HPDE6-E6E7 (cell line): ENCODE results near the gene CSPG4.
"Not testable (repeated sequence)": the region's sequence is repeated elsewhere in the genome, so short reads cannot be mapped to it uniquely, and the experiment has no call there.

ENCODE experiments used
- DNase-seq: peaks from one replicate; pipeline ENCODE4 v3.0.0; 2011; ENCODE audit warnings: missing footprints; ENCODE audit errors: extremely low spot score

The CSPG4 gene

DNA sequence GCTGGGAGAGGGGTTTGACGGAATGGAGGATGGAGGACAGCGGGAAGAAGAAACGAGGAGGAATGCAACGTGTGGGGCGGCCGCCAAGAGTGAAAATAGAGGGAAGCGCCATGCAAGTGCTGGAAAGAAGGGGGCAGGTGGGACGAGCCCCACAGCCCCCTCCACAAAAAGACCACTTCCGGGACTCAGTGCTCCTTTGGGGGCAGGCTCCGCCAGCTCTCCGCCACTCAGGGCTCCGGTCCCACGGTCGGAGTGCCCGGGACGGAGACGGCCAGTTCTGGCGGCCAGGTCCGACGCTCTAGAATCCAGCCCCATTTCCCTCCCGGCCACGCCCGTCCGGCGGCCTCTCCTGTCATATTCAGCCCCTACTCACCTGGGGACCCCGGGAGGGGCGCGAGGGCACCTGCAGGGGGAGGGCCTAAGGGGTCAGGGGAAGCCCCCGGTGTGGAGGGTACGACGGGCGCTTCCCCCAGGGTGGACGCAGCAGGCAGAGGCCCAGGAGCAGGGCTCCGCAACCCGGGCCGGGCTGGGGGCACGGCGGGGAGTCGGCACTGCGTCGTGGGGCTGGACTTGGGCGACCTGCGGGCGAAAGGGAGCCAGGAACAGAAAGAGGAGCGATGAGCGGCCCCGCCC, 25.5 kb upstream of the CSPG4 start:
- DNase-seq = no peak

DNA sequence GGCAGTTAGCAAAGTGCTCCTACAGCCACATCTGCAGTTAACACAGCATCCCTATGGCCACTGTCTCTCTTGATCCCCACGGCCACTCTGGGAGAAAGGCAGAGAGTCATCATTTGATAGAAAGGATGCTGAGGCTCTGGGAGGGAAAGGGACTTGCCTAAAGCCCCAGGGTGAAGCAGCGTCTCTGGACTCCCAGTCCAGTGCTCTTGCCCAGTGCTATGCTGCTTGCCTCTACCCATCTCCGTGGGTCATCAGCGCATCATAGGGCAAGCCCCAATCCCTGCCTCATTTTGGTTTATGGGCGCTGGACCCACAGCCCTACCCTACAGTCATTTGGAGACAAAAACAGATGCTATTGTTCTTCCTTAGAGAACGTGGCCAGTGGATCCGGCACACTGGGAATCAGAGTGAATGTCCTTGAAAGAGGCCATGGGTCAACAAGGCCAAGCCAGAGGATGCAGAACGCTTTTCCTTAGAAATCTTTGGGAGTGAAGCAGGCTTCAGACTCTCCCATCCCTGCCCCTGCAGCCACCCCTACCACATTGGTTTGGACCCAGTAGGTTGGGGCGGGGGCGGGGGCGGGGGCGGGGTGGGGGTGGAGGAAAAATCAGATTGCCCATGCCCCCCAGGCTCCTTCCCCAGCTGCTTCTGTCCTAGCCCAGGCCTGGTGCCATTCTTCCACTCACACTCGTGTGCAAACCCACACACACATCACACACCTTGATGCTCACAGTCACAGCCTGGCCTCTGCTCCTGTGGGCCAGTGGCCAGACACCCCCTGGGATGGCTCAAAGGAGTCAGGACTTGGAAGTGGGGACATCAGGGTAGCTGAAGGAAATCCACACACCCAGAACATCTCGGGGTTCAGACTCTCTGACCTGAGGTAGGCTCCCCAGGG, 24.7 kb upstream of the CSPG4 start:
- not testable (repeated sequence) for DNase-seq

DNA sequence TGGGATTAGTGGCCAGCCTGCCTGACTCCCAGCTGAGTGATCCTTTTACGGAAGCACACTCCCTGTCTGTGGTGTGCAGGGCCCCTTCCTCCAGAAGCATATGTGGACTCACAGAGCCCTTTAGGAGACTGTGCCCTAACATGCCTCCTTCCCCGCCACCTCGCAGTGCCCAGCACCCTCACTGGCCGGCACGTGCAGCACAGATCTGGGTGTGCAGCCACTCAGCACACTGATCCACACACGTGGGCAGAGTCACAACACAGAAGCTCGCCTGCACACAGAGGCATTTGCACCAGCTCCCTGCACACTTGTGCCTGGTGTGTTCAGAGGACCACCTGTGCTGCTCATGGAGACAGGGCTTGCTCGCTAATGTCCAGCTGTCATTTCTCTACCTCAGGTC, 23.6 kb upstream of the CSPG4 start:
- DNase-seq = no peak

DNA sequence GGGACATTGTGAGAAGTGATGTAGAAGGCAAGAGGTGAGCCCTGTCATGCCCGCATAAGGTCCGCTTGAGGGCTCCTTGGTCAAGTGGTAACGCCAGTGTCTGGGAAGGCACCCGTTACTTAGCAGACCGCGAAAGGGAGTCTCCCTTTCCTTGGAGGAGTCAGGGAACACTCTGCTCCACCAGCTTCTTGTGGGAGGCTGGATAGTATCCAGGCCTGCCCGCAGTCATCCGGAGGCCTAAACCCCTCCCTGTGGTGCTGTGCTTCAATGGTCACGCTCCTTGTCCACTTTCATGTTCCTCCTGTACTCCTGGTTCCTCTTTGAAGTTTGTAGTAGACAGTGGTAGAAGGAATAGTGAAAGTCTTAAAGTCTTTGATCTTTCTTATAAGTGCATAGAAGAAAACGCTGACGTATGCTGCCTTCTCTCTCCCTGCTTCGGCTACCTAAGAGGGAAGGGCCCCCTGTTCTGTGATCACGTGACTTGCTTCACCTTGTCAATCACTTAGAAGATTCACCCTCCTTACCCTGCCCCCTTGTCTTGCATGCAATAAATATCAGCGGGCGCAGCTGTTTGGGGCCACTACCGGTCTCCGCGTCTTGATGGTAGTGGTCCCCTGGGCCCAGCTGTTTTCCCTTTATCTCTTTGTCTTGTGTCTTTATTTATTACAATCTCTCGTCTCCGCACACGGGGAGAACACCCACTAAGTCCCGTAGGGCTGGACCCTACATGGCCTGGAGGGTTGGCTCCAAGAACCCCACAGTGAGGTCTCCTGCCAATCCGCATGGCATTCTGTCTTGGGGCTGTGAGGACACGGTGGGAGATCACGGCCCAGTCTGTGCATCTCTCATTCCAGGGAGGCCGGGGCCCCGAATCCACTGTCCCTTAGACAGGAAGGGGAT, 22.5 kb upstream of the CSPG4 start:
- DNase-seq = not testable (repeated sequence)

DNA sequence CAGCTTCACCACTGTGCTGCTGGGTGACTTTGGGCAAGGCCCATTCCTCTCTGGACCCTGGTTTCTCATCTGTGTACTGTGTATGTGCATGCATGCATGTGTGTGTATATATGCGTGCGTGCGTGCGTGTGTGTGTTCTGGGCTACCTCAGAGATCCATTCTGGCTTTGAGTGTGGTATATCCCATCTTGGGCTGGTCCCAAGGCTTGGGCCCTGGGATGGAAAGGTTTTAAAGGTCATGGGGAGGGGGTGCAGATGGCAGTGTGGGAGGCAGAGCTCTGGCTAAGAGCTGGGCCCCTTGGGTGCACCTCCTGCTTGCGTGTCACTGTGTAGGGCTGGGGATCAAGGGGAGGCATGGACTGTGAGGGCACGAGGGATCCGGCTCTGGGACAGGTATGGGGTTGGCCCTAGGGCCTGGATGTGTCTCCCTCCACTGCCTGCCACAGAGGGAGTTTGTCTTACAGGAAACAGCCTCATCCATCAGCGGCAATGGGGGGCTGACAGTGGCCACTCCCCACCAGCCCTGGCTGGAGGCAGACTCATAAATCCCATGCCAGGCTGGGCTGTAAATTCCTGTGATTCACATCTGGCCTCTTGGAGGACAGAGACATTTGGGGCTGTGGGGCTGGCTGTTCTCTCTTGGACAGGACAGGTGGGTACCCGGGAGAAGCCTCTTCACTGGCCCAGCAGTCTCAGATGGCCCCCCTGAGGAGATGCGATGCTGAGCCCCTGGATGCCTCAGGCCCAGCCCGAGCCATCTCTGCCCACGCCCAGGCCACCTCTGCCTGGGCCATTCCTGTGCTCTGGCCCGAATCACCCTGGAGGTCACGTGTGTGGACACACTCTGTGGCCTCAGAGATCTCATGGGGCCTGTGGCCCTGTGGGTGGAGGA, 21.4 kb upstream of the CSPG4 start:
- no peak for DNase-seq

DNA sequence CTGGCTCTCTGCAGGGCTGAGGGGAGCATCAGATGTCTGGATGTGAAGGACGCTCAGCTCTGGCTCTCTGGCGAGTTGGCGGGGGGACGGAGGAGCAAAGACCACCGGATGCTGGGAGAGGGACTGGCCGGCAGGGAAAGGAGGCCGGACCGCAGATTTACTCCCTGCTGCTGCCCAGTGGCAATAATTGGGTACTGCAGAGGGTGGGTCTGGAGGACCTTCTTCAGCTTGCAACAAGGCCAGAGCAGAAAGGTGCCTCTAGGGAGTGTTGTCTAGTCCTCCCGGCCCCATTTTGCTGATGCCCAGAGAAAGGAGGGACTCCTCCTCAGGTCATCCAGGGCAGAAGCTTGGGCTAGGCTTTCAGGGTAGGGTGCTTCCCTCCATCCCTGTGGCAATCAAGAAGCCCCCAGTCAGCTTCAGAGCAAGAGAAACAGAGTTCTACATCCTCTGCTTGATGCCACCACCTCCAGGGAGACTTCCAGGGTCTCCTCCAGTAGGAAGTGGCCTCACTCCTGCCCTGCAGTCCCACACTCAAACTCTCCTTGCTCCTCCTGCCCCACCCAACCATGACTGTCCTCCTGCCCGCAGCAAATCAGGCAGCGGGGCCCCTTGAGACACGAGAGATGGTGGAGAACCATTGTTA, 20.3 kb upstream of the CSPG4 start:
- DNase-seq = no peak

DNA sequence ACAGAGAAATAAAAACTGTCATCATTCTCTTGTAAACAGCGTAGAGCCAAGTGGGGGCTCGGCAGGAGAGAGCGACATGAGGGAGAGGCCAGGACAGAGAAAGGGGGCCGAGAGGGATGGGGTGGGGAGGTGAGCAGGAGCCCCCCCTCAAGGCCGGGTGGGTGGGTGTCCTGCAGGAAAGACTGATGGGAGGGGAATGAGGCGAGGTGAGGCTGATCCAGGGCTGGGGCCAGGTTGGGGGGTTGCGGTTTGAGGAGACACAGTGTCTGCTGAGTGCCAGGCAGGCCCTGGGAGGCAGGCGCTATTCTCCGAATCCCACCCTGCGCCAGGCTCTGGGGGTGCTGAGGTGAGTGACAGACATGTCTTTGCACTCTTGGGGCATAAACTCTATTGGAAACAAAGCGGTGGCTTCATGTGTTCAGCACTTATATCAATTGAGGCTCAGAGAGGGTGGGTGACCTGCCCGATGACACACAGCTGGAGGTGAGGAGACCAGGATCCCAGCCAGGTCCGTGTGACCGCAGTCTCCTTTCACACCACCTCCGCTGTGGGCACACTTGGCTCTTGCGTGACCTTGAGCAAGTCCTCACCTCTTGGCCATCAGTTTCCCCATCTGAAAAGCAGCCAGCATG, 19.6 kb upstream of the CSPG4 start:
- DNase-seq = no peak

DNA sequence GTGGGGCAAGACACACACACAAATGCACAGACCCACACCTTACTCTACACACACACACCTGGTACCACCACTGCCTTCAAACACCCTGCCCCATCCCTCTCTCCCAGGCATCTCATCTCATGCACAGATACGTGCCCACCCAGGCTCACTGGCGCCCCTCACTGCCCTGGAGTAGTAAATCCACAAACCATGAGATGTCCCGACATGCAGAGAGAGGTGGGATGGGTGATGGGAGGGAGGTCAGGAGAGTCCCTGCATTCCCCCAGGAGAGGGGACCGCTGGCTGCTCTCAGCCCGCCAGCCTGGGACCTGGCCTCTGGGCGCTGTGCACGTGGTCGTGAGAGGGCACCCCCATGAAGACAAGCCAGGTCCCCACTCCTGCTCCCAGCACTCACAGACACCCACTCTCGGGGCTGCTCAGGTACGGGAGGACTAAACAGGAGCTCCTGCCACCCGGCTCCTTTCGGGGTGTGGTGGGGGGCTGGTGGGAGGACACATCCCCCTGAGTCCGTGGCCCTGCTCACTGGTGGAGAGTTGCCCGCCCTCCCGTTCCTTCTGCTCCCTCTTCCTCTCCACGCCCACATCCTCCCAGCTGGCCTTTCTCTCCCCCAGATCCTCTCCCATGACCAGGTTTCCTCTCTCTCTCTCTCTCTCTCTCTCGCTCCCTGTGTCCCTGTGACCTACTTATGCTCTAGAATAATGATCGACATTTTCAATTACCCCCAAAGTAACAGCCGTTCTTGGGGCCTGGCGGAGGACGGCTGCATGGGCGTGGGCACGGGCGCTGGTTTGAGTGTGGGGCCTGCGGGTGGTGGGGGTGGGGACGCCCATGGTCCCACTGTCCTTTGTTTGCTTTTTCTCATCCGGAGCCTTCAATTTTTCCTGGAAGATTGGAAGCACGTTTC, 18.9 kb upstream of the CSPG4 start:
- DNase-seq = no peak

DNA sequence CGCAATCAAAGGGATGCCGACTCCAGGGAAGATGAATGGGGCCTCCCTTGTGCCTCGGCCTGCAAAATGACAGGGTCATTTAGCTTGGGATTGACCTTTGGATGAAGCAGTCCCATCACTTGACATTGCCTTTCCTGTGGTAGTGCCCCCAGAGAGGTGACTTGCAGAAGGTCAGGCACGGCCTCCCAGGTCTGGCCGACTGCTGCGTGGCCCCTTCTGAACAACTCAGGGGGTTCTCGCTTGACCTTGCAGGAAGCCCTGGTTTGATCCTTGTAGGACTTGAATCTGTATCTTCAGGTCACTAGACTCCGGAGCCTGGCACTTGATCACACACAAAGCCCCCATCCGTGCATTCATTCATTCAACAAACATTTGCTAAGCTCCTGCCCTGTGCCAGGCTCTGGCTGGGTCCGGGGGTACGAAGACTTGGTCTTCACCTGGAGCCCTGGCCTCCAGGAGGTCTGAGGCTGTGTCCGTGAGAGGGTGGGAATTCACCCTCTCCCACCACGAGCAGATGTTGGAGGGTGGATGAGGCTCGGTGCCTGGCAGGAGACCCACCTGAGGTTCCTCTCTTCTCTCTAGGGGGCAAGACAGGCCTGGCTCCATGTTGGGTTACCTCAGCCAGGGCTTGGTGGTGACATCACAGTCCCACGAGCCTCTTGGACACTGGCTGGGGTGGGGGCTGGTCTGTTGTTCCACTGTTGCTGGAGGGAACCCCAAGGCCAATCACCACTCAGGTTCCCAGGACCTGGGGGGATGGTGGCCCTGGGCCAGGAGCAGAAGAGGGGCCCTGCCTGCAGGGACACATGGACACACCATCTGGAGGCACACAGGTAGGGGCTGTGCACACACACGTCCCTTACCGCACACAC, 18.0 kb upstream of the CSPG4 start:
- DNase-seq = not testable (repeated sequence)

DNA sequence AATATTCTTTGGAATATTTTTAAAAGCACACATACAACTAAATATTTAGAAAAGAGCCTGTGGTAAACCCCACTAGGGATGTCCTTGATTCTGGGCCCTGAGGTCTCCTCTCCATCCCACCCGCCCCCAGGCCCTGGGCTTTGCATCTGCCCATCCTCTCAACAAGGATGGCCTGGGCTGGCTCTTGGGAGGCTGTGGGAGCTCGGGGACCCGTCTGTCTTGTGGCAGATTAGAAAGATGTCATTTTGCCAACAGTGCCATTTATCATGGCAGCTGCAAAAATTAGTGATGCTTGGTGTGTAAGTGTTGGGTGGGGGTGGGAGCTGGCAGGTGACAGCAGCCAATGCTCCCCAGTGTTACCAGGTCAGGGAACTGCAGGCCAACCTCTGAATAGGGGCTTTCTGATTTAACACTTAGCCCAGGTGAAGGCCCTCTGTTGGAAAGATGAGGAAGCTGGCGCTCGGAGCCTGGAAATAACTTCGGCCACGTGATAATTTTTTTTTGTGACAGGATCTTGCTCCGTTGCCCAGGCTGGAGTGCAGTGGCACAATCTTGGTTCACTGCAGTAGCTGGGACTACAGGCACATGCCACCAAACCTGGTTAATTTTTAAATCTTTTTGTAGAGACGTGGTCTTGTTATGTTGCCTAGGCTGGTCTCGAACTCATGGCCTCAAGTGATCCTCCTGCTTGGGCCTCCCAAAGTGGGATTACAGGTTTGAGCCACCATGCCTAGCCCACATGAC, 16.9 kb upstream of the CSPG4 start:
- no peak for DNase-seq

DNA sequence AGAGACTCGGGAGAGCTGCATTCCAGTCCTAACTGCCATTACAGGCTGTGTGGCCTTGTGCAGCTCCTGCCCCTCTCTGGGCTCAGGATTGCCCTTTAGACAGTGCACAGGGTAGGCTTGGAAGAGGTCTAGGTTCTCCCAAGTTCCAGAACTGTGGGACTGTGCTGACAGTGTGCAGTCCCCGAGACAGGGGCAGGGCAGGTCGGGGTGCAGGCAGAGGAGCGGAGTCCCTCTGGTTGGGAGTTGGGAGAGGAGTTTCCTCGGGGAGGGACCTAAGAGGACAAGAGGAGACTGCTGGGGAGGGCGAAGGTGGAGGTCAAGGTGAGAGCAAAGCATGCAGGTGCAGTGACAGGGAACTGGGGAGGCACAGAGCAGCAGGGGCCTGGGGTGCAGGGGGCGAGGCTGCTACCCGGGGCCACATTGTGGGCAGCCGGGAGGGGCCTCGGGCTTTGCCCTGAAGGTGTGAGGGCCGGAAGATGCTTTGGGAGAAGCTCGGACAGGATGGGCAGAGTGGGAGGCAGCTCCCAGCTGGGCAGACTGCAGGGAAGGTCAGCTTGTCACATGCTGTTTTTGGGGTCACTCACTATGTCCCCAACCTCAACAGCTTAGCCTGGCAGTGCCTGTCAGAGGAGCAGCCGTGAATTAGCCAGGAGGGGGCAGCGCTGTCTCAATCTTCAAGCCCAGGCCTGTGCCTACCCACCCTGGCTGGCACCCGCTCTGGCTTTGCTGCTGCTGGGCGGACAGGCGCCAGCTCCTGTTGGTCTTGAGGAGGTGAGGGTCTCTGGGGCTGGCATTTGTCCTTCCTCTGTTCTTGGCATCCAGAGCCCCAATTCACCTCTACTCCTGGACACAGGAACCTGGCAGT, 15.4 kb upstream of the CSPG4 start:
- no peak for DNase-seq

DNA sequence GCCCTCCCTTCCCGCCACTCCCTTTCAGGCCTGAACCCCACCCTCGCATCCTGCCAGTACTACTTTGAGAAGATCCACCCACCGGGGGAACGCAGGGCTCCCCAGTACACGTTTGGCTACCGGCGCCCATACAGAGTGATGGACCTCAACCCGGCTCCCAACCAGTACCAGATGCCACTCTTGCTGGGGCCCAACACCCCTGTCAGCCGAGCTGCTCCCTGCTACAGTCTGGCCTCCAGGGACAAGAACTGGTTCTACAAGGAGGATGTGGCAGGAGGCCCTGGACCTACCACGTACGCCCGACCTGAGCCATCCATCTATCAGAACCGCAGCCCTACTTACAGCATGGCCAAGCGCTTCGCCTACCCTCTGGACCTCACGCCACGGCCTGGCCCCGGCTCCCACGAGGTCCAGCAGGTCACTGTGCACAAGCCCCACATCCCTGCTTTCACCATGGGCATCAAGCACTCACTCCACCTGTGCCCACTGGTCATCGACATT, 14.4 kb upstream of the CSPG4 start:
- DNase-seq = no peak

DNA sequence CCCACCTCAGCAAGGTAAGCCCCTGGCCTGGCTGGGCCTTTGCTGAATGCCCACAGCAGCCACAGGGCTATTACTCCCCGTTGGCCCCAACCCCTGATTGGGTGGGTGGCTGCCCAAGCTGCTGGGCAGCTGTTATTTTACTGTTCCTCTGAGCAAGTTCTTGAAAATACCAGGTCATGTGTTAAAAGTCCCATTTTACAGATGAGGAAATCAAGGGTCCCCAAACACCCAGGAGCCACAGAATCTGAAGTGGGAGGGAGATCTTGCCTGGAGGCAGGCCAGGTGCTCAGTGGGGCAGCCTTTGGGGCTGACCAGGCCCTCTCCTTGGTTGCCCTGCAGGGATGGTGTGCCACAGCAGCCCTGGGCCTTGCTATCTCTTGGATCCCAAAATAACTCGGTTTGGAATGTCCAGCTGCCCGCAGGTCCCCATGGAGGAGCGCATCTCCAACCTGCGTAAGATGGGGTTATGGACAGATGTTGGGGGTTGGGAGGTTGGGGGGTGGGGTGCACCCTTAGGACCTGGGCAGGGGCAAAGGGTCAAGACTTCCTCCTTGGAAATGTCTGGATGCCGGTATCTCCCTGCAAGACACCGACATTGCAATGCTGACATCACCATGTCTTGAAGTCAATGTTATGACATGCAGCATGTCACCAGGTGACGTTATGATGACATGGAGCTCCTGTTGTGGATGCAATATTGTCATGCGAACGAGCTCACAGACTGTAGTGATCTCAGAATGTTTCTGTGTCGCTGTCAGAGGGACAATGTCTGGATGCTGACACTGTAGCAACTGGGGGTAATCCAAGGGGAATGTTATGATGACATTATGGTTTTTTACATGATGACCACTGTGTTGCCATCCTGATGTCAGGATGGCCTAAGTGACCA, 13.3 kb upstream of the CSPG4 start:
- DNase-seq = no peak

DNA sequence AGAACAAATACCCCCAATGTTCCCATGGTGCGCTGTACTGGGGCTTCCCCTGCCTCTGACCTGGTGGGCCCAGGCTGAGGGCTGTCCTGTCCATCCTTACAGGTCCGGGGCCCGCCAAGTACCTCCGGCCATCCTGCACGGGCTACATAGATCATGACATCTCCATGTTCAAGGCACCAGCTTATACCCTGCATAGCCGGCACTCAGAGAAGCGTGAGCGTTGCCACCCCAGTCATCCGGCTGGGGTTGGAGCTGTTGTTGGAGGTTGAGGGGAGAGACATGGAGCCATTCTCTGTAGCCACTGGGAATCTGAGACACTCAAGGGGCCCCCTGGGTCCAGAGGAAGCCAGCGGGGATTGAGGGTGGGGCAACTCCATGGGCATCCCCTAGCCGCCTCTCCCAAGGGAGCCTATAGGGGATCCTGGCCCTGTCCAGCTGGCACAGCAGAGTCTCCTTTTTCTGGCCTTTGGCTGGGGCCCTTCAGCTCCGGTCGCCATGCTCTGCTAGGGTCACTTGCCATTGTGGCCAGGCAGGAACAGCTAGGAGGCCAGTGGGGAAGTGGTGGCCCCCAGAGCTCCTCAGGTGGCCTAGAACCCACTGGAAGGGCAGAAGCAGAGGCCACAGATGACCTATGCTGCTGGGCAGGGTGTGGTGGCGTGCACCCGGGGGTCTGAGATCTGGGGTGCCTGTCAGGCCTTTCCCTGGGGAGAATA, 12.5 kb upstream of the CSPG4 start:
- DNase-seq = no peak
